Thoracic aorta (tissue), 2 donors: ENCODE data around the gene USP32. TPM values are rescaled to one million over a fixed set of nuclear protein-coding genes. Genes with fewer than 3 reads are reported as not detected.

Experiments
- ATAC-seq: fragments of 150-250 bp; one replicate; pipeline ENCODE4 v1.8.0; 2017; ENCODE audit warnings: low read depth; ENCODE audit not compliant: insufficient number of reproducible peaks, low FRiP score
- DNase-seq: peaks from one replicate; pipeline ENCODE4 v3.0.0-alpha.2; 2020; ENCODE audit warnings: low spot score
- H3K27ac ChIP-seq, 2 donors: fragments of 200-600 bp; sonication (generic); 1 replicate in 1 of 2; 2 replicates in 1 of 2; pipeline ENCODE4 v1.5.1; 2016; ENCODE audit warnings: mild to moderate bottlenecking in 2 of 2, moderate library complexity in 2 of 2
- H3K27me3 ChIP-seq: fragments of 200-600 bp; sonication (generic); replicated peaks from 2 replicates; pipeline ENCODE4 v1.6.0; 2016; ENCODE audit warnings: mild to moderate bottlenecking; ENCODE audit not compliant: insufficient read depth
- H3K36me3 ChIP-seq: fragments of 200-600 bp; sonication (generic); one replicate; pipeline ENCODE4 v1.5.1; 2016
- H3K4me1 ChIP-seq, 2 donors: fragments of 200-600 bp; sonication (generic); 1 replicate in 1 of 2; 2 replicates in 1 of 2; pipeline versions ENCODE4 v1.5.1 to v1.6.0; 2016; ENCODE audit warnings: low read depth in 2 of 2, mild to moderate bottlenecking in 1 of 2; ENCODE audit not compliant: control insufficient read depth in 1 of 2
- H3K4me3 ChIP-seq: fragments of 200-600 bp; sonication (generic); 2 replicates; pipeline ENCODE4 v1.5.1; 2016; ENCODE audit warnings: mild to moderate bottlenecking
- H3K9me3 ChIP-seq: fragments of 200-600 bp; sonication (generic); 2 replicates; pipeline ENCODE4 v1.5.1; 2016
- total RNA-seq, 2 donors: library from RNA; depleted of rRNA; stranded (reverse); fragments of >200 nt; gene quantifications; one replicate each; pipeline versions ENCODE4 v1.1.0 to v1.2.3, GENCODE V29; 2016
- TF ChIP-seq, protein P1 (sequence below): fragments of 200-600 bp; sonication (generic); IDR thresholded peaks from one replicate; pipeline ENCODE4 v1.5.1; 2019; ENCODE audit warnings: antibody characterized with exemption

USP32 gene
- total RNA-seq, 2 donors from 2014 or later, result 24.8 to 58.4 TPM

DNA sequence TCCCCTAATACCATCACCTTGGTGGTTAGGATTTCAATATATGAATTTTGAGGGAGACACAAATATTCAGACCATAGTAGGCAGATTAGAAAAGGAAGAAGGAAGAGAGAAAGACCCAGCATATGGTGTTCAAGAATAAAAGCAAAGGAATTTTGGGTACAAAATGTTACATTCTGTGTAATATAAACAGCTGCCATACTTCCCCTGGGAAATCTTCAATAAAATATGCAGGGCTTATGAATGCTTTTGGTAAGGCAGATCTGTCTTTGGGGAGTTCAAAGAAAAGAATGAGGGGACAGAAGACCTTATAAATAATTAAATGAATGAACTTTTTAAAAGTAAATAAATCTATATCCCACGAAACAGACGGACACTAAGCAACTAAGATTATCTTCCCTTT lies 91.9 kb downstream of the USP32 start:
- no peaks in the 10 kb centered on the region for H3K27me3 ChIP-seq
- no peak overlapping the region for H3K4me3 ChIP-seq
- no peak for ATAC-seq
- TF ChIP-seq, protein P1, sequence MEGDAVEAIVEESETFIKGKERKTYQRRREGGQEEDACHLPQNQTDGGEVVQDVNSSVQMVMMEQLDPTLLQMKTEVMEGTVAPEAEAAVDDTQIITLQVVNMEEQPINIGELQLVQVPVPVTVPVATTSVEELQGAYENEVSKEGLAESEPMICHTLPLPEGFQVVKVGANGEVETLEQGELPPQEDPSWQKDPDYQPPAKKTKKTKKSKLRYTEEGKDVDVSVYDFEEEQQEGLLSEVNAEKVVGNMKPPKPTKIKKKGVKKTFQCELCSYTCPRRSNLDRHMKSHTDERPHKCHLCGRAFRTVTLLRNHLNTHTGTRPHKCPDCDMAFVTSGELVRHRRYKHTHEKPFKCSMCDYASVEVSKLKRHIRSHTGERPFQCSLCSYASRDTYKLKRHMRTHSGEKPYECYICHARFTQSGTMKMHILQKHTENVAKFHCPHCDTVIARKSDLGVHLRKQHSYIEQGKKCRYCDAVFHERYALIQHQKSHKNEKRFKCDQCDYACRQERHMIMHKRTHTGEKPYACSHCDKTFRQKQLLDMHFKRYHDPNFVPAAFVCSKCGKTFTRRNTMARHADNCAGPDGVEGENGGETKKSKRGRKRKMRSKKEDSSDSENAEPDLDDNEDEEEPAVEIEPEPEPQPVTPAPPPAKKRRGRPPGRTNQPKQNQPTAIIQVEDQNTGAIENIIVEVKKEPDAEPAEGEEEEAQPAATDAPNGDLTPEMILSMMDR, result no peak
- no peaks in the 10 kb centered on the region for H3K9me3 ChIP-seq
- no peaks in the 10 kb centered on the region for H3K36me3 ChIP-seq
- H3K4me1 ChIP-seq, result no peaks in the 10 kb centered on the region
- DNase-seq, result no peak
- H3K27ac ChIP-seq, result no peak overlapping the region

DNA sequence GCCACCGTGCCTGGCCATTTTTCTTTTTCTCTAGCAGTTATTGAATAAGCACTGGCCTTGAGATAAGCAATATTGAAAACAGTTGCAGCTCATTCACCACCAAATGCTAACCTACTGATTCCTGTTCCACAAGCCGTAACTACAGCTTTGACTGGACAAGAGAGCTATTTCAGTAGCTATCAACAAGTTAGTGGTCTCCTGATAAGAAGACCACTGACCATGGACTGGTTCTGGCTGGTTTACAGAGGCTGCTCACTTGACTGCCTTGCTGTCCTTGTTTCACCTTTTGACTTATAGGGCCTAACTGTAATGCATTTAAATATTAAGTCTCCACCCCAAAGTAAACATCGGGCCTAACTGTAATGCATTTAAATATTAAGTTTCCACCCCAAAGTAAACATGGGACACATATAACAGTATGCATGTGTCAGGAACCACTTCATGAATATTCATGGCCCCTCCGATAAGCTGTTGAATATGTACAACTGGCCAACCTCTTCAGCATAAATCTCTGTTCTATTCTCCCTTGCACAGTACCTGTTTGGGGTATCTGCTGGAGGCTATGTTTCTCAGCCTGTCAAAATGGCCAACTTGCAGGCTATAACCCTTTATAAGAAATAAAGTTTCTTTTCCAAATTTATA lies 94.1 kb downstream of the USP32 start:
- no peaks in the 10 kb centered on the region for H3K9me3 ChIP-seq
- TF ChIP-seq, protein P1, result no peak
- no peaks in the 10 kb centered on the region for H3K4me1 ChIP-seq
- ATAC-seq, result no peak
- no peak overlapping the region for H3K4me3 ChIP-seq
- H3K27ac ChIP-seq, result no peak overlapping the region
- H3K27me3 ChIP-seq, result no peaks in the 10 kb centered on the region
- no peaks in the 10 kb centered on the region for H3K36me3 ChIP-seq
- DNase-seq, result no peak

DNA sequence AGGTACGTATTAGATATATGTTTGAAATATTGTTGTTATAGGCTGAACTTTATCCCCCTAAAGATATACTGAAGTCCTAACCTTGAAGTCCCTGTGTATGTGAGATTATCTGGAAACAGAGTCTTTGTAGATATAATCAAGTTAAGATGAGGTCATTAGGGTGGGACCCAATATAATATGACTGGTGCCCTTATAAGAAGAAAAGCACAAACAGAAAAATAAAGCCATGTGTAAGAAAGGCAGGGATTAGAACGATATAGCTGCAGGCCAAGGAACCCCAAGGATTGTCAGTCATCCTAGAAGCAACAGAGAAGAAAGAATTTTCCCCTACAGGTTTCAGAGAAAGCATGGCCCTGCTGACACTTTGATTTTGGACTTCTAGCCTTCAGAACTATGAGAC lies 95.8 kb downstream of the USP32 start:
- Histone ChIP-seq H3K4me3 (no peak overlapping the region), H3K27ac (no peak overlapping the region), H3K36me3 (no peaks in the 10 kb centered on the region), H3K9me3 (no peaks in the 10 kb centered on the region), H3K27me3 (no peaks in the 10 kb centered on the region), H3K4me1 (no peaks in the 10 kb centered on the region)
- no peak for DNase-seq
- TF ChIP-seq, protein P1, result no peak
- no peak for ATAC-seq

DNA sequence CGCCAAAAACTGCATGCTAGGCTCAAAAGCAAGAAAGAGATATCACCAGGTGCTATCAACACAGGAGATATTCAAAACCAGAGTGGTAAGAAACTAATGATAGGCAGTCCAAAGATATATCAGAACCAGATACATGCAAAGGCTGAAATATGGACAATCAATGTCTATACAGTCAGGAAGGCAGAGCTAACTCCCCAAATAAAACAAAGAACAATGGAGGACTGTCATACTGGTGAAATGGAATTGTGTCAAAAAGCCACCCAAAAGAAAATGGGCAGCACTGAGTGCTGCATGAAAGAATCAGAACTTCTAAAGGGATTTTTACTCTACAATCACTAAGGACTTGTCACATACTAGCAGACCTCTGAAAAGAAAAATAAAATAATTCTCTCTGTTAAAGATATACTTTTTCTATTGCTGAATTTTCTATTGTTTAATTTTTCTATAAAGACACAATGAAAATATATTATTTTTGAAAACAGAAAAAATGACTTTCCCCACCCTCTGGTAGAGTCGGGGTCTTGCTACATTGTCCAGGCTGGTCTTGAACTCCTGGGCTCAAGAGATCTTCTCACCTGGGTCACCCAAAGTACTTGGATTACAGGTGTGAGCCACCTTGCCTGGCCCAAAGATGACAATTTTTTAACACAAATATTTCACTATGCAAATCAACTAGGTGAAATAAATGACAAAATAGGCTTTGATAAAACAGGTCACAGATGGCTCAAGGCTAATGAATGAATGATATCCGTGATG lies 98.2 kb downstream of the USP32 start:
- H3K27me3 ChIP-seq, result no peaks in the 10 kb centered on the region
- H3K4me3 ChIP-seq, result no peak overlapping the region
- no peak overlapping the region for H3K27ac ChIP-seq
- H3K4me1 ChIP-seq, result no peaks in the 10 kb centered on the region
- TF ChIP-seq, protein P1, result no peak
- H3K36me3 ChIP-seq, result no peaks in the 10 kb centered on the region
- H3K9me3 ChIP-seq, result no peaks in the 10 kb centered on the region
- ATAC-seq (no peak), DNase-seq (no peak)

DNA sequence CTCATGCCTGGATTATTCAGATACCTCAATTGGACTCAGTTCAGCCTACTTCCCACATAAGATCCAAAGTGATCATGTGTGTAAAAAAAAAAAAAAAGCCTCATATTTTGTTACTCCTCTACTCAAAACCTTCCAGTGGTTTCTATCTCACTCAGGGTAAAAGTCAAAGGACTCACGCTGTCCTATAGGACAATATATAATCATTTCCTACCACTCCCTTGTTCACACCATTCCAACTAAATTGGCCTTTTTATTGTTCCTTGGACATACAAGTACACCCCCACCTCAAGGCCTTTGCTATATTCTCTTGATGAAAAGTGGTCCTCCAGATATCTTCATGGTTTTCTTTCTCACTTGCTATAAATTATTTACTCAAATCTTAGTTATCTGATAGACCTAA lies 99.2 kb downstream of the USP32 start:
- no peaks in the 10 kb centered on the region for H3K4me1 ChIP-seq
- DNase-seq, result no peak
- H3K27ac ChIP-seq, result no peak overlapping the region
- ATAC-seq, result no peak
- no peaks in the 10 kb centered on the region for H3K9me3 ChIP-seq
- H3K27me3 ChIP-seq, result no peaks in the 10 kb centered on the region
- H3K4me3 ChIP-seq, result no peak overlapping the region
- TF ChIP-seq, protein P1, result no peak
- no peaks in the 10 kb centered on the region for H3K36me3 ChIP-seq
